Measurements from ENCODE around the gene ARFGEF3. TPM values are rescaled to one million over a fixed set of nuclear protein-coding genes. Genes with fewer than 3 reads are reported as not detected.

Gene ARFGEF3
- total RNA-seq, 1 experiment from 2014 or later = 0.71 TPM

GRCh38 chr6:138263963-138264362, 102.2 kb downstream of the ARFGEF3 start:
- Histone ChIP-seq H3K27me3 (replicated peaks; ENCODE audit: insufficient read depth, low read depth, low read length, poor library complexity) (peaks cover 9% of the 10 kb centered on the region), H3K9me3 (ENCODE audit: low read depth, low read length, poor library complexity, severe bottlenecking) (no peaks in the 10 kb centered on the region), H3K27ac (ENCODE audit: low read depth, low read length, poor library complexity, severe bottlenecking) (no peak overlapping the region), H3K36me3 (ENCODE audit: insufficient read depth, low read length, poor library complexity, severe bottlenecking) (no peaks in the 10 kb centered on the region), H3K4me1 (ENCODE audit: insufficient read depth, low read length, poor library complexity, severe bottlenecking) (no peaks in the 10 kb centered on the region), H3K4me3 (ENCODE audit: low read depth, low read length, poor library complexity, severe bottlenecking) (no peak overlapping the region)
- TF ChIP-seq EZH2 (IDR thresholded peaks at IDR 0.05; ENCODE audit: borderline replicate concordance, low read depth, low read length, poor library complexity, severe bottlenecking) = no peak
- TF ChIP-seq CTCF (conservative IDR thresholded peaks at IDR 0.05; ENCODE audit: low read depth, low read length) = no peak
- intact Hi-C loops (cut with micrococcal nuclease; ENCODE audit: unreplicated experiment) = no loop called here
- no TSS peak for BruUV-seq (replicated peaks)
- ChIA-PET POLR2A (ENCODE audit: low non-redundant PET) (no interaction called here), CTCF (no interaction called here)
- no peak for DNase-seq (ENCODE audit: low spot score)

- ChIA-PET CTCF (no interaction called here), POLR2A (ENCODE audit: low non-redundant PET) (no interaction called here)
- DNase-seq (ENCODE audit: low spot score) = no peak
- Histone ChIP-seq H3K4me3 (ENCODE audit: low read depth, low read length, poor library complexity, severe bottlenecking) (no peak overlapping the region), H3K9me3 (ENCODE audit: low read depth, low read length, poor library complexity, severe bottlenecking) (no peaks in the 10 kb centered on the region), H3K4me1 (ENCODE audit: insufficient read depth, low read length, poor library complexity, severe bottlenecking) (no peaks in the 10 kb centered on the region), H3K27ac (ENCODE audit: low read depth, low read length, poor library complexity, severe bottlenecking) (no peak overlapping the region), H3K27me3 (replicated peaks; ENCODE audit: insufficient read depth, low read depth, low read length, poor library complexity) (peaks cover 9% of the 10 kb centered on the region), H3K36me3 (ENCODE audit: insufficient read depth, low read length, poor library complexity, severe bottlenecking) (no peaks in the 10 kb centered on the region)
- TF ChIP-seq CTCF (conservative IDR thresholded peaks at IDR 0.05; ENCODE audit: low read depth, low read length) = no peak
- no peak for TF ChIP-seq EZH2 (IDR thresholded peaks at IDR 0.05; ENCODE audit: borderline replicate concordance, low read depth, low read length, poor library complexity, severe bottlenecking)
- no TSS peak for BruUV-seq (replicated peaks)
- intact Hi-C loops (cut with micrococcal nuclease; ENCODE audit: unreplicated experiment) = no loop called here
Observed at GRCh38 chr6:138264372-138264880, 102.7 kb downstream of the ARFGEF3 start.

DNA sequence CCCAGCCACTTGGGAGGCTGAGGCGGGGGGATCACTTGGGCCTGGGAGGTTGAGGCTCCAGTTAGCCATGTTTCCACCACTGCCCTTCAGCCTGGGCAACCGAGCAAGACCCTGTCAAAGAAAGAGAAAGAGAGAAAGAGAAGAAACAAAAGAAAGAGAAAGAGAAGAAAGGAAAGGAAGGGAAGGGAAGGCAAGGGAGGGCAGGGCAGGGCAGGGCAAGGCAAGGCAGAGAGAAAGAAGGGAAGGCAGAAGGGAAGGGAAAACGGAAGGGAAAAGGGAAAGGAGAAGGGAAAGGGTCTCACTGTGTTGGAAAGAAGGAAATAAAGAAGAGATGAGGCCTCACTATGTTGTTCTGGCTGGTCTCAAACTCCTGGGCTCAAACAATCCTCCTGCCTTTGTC, 104.4 kb downstream of the ARFGEF3 start:
- BruUV-seq (replicated peaks) = no TSS peak
- H3K4me1 ChIP-seq (ENCODE audit: insufficient read depth, low read length, poor library complexity, severe bottlenecking) = no peaks in the 10 kb centered on the region
- DNase-seq (ENCODE audit: low spot score) = no peak
- H3K4me3 ChIP-seq (ENCODE audit: low read depth, low read length, poor library complexity, severe bottlenecking) = no peak overlapping the region
- intact Hi-C loops (cut with micrococcal nuclease; ENCODE audit: unreplicated experiment) = no loop called here
- ChIA-PET CTCF (no interaction called here), POLR2A (ENCODE audit: low non-redundant PET) (no interaction called here)
- H3K36me3 ChIP-seq (ENCODE audit: insufficient read depth, low read length, poor library complexity, severe bottlenecking) = no peaks in the 10 kb centered on the region
- peaks cover 3% of the 10 kb centered on the region for H3K27me3 ChIP-seq (replicated peaks; ENCODE audit: insufficient read depth, low read depth, low read length, poor library complexity)
- TF ChIP-seq EZH2 (IDR thresholded peaks at IDR 0.05; ENCODE audit: borderline replicate concordance, low read depth, low read length, poor library complexity, severe bottlenecking) = no peak
- no peak overlapping the region for H3K27ac ChIP-seq (ENCODE audit: low read depth, low read length, poor library complexity, severe bottlenecking)
- no peaks in the 10 kb centered on the region for H3K9me3 ChIP-seq (ENCODE audit: low read depth, low read length, poor library complexity, severe bottlenecking)

All from A673 (cell line).